ENCODE data around the gene HOXA3.

HOXA3 gene

DNA sequence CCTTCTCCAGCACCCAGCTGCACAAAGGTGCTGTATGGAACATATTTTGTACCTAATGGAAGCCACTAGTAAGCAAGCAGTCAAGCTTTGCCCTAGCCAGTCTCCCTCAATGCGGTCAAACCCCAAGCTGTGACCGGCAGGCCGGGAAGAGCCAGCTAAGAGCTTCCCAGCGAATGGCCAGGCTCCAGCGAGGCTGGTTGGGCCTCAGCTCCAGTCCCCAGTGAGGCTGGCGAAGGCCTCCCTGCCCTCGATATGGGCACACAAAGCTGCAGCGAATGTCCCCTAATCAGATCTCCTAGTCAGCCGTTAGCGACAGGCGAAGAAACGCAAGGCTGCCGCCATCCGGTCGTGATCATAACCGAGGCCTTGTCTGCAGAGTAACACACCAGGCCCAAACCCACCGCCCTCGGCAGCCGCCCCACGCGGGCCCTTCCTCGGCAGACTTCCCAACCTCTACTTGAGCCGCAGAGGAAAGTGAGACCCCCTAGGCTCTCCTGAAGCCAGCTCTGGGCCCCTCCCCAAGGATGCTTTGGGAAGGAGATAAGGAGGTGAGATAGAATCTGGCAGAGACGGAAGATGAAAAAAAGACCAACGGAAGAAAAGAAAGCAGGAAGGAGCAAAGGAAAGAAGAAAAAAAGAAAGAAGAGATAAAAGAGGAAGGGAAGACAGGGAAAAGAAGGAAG is 16.0 kb upstream of the HOXA3 start:
- no peak for DNase-seq (ENCODE audit: low read depth in 4 of 4, low spot score in 1 of 4)

- no peak for DNase-seq (ENCODE audit: low read depth in 4 of 4, low spot score in 1 of 4)
Observed at GRCh38 chr7:27167916-27168264, 15.5 kb upstream of the HOXA3 start.

DNA sequence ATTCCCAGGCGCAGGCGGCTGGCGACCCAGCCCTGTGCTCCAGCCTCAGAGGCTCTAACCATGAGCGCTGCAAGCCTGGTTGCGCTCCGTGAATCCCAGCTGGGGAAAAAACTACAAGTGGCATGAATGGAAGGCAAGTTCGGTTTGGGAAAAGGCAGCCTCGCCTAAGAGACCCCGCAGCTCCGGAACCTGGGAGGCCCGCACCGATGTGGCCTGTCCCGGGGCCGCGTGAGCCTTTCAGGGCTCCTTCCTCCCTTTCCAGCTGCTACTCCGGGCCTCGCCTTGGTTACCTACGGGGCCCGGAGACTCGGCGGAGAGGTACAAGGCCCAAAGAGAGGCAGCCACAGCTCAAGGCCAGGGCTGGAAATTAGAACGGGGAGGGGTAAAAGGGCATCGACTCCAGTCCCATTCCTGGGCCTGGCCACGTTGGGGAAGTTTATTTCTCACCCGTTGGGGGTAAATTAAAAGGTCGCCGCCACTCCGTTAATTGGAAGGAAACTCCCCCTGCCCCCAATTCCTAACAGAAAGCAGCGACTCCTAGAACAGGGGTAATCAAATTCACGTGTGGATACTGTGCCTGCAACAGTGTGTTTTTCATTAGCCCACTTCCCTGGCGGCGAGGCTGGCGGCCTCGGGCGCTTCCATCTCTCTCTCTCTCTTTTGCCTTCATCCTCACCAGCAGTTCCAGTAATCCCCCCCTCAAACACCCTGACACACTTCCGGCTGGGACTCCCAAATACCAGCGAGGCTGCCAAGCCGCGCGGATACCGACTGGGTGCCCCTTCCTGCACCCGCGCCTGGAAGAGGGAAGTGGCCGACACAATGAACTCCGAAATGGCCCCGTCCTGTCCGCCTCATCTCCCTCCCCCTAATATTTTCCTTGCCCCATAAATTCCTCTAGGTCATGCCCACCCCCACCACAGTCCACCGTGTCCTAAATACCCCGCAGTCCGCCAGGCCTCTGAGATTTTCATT is 14.4 kb upstream of the HOXA3 start:
- no peak for DNase-seq (ENCODE audit: low read depth in 4 of 4, low spot score in 1 of 4)

GRCh38 chr7:27165996-27166530 is 13.7 kb upstream of the HOXA3 start:
- DNase-seq (ENCODE audit: low read depth in 4 of 4, low spot score in 1 of 4) = no peak

- no peak for DNase-seq (ENCODE audit: low read depth in 4 of 4, low spot score in 1 of 4)
Observed at GRCh38 chr7:27165089-27165995, 13.0 kb upstream of the HOXA3 start, which contains the start of gene HOXA9. HOXA9 (minus strand) TSS chr7:27165537; CDS start chr7:27165457, 80 bp downstream.

DNA sequence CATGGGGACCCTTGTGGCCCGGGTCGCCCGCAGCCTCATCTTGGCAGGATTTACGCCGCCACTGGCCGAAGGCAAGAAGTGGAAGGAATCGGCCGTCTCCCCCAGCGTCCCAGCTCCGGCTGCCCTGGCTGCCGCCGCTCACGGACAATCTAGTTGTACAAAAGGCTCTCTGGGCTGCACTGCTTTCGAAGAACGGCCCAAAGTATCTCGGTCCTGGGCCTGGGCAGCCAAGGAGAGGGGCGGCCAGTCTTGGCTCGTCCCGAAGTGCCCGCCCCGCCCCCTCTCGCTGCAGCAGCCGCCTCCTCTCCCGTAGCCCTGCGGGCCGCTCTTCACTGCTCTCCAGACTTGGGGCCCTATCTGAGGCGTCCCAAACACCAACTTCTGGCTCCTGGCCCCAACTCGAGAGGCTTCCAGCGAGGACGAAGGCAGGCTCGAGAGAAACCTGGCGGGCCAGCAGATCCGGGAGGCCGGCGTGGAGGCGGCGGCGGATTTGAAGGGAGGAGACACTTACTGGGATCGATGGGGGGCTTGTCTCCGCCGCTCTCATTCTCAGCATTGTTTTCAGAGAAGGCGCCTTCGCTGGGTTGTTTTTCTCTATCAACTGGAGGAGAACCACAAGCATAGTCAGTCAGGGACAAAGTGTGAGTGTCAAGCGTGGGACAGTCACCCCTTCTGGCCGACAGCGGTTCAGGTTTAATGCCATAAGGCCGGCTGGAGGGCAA is 12.1 kb upstream of the HOXA3 start:
- DNase-seq (ENCODE audit: low read depth in 4 of 4, low spot score in 1 of 4) = no peak

DNA sequence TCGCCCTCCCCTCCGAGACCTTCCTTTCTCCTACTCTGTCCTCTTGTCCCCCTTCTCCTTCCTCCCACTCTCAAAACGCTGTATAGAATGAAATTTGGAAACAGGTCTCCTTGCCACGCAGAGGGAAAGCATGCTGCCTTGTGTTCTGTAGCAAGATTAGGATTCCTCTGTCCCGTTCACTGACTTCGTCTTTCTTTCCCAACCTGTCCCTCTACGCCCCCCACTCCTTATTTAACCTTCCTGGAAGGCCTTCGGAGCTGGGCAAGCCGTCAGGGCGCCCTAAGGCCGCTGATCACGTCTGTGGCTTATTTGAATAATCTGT is 11.6 kb upstream of the HOXA3 start:
- DNase-seq (ENCODE audit: low read depth in 4 of 4, low spot score in 1 of 4) = no peak

GRCh38 chr7:27163288-27164044 is 11.1 kb upstream of the HOXA3 start:
- DNase-seq (ENCODE audit: low read depth in 4 of 4, low spot score in 1 of 4) = no peak

- DNase-seq (ENCODE audit: low read depth in 4 of 4, low spot score in 1 of 4) = no peak
Observed at GRCh38 chr7:27162561-27163287, 10.3 kb upstream of the HOXA3 start.

GRCh38 chr7:27161721-27162560 is 9.6 kb upstream of the HOXA3 start:
- DNase-seq (ENCODE audit: low read depth in 4 of 4, low spot score in 1 of 4) = no peak

GRCh38 chr7:27161214-27161720 is 8.9 kb upstream of the HOXA3 start:
- no peak for DNase-seq (ENCODE audit: low read depth in 4 of 4, low spot score in 1 of 4)

GRCh38 chr7:27160546-27161213 is 8.3 kb upstream of the HOXA3 start:
- peak; percentile 71 to 88 (median 78) for DNase-seq (ENCODE audit: low read depth in 4 of 4, low spot score in 1 of 4)

DNA sequence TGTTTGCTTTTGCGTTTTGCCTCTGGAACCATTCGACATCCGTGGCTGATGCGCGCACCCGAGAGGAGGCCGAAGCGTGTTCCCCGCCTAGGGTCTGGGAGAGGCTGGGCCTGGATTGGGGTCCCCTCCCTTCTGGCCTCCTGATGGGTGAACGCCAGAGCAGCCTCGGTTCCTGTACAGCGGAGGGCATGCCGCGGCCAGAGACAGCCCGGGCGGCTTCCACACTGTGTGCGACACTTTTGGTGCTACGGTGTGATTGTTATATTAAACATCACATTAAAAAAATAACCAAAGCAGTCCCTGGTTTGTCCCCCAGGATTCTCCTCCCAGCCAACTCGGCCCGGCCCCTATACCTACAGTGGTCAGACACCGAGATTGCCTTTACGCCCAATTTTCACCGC is 7.8 kb upstream of the HOXA3 start:
- no peak for DNase-seq (ENCODE audit: low read depth in 4 of 4, low spot score in 1 of 4)

DNA sequence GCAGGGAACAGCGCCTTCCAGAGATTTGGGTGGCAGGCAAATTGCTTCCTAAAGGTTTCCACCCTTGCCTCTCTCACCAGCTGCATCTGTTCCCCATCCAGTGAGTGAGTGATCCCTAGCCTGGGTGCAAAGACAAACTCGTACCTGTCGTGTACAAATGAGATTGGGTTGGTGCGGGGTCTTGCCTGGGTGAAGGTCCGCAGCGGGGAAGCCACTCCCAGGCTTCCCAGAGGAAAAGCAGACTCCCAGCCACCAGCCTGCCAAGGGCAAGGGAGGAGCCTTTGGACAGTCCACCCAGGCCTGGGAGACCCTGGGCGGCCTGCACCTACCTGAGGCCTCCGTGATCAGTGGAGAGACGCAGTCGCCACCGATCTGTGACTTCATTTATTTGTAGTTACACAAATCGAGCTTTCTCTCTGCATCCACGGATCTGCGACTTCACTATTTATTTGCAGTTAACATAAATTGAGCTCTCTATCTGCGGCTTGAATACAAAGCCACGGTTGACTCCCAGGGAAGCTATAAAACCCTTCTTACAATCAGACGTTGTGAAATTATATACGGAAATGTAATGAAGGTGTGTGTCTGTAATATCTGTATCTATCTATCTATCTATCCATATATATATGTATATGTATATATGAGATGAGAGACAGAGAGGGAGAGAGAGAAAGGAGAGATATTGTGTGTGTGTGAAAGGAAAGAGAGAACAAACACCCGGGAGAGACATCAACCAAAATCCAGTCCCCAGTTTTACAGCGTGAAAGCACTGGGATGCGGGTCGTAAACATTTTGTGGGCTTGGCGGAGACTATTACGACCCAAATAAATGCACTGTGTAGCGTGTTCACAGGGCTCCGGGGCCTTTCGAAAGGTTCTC is 7.1 kb upstream of the HOXA3 start:
- DNase-seq (ENCODE audit: low read depth in 4 of 4, low spot score in 1 of 4) = no peak

- no peak for DNase-seq (ENCODE audit: low read depth in 4 of 4, low spot score in 1 of 4)
Observed at GRCh38 chr7:27158436-27159265, 6.3 kb upstream of the HOXA3 start.
